ENCODE data around the gene SPCS1.
A peak's percentile ranks its signal among the peaks of the same experiment; 100 is the strongest.

Gene SPCS1

GRCh38 chr3:52694528-52695189 is 11.2 kb upstream of the SPCS1 start:
- no peak for DNase-seq (ENCODE audit: low spot score)
- FAIRE-seq = no peak

- no peak for FAIRE-seq
- DNase-seq (ENCODE audit: low spot score) = no peak
Measured at GRCh38 chr3:52695798-52696671, 9.9 kb upstream of the SPCS1 start.

DNA sequence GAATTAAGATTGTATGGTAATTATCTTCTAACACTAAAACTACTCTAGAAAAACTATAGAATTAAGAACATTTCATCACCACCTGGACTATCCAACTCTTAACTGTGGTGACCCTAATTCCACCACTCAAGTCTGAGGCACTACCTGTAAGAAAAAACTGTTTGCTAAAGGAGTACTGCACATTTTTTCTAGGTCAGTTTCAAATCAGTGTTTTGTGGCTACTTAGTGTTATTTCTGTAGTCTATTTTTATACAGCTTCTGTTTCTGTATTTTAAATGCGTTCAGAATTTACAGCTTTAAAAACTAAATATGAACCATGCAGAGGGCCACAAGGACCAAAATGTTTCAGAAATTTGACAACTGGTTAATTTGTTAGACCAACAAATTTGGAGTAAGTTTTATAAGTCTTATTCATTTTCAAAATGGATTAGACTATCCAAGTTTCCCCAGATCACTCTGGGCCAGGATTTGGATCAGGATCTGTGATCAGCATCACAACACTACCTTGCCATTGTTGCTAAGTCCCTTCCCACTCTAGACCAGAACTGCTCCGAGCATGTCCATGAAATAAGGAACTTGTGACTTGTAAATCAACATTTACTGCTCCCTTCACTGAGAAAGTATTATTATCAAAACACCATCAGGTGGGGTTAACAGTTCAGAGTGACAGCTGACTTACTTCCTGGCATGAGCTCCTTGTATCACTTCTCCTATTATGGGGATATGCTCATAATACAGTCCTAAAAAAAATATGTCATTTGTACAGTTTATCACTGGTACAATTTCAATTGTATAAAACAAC is 8.9 kb upstream of the SPCS1 start:
- DNase-seq (ENCODE audit: low spot score) (no peak), FAIRE-seq (no peak)

GRCh38 chr3:52697632-52697965 is 8.3 kb upstream of the SPCS1 start:
- DNase-seq (ENCODE audit: low spot score) (no peak), FAIRE-seq (no peak)

DNA sequence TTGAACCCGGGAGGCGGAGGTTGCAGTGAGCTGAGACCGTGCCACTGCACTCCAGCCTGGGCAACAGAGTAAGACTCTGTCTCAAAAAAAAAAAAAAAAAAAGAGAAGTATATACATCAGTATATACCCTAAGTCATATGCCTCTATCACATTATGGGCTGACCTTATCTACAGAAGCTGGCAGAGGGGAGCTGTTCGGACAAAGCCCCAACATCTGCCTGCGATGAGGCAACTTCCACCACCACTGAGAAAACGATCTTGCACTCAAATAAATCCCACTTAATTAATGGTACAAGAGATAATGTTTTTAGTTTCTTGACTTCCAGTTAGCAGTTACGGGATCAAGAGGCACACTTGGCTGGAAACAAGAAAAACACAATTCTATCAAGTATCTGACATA is 2.6 kb upstream of the SPCS1 start:
- FAIRE-seq = no peak
- DNase-seq (ENCODE audit: low spot score) = no peak

- FAIRE-seq (no peak), DNase-seq (ENCODE audit: low spot score) (peak; percentile 23)
Measured at GRCh38 chr3:52704611-52705437, 1.1 kb upstream of the SPCS1 start.

GRCh38 chr3:52705438-52705687 is 543 bp upstream of the SPCS1 start:
- no peak for FAIRE-seq
- no peak for DNase-seq (ENCODE audit: low spot score)

GRCh38 chr3:52707585-52707984 is 1.7 kb downstream of the SPCS1 start:
- DNase-seq (ENCODE audit: low spot score) = no peak
- FAIRE-seq = no peak

GRCh38 chr3:52710512-52710911 is 4.6 kb downstream of the SPCS1 start:
- FAIRE-seq (no peak), DNase-seq (ENCODE audit: low spot score) (no peak)

GRCh38 chr3:52712291-52713212 is 6.6 kb downstream of the SPCS1 start:
- DNase-seq (ENCODE audit: low spot score) (no peak), FAIRE-seq (no peak)

- no peak for FAIRE-seq
- DNase-seq (ENCODE audit: low spot score) = no peak
Measured at GRCh38 chr3:52714335-52715302, 8.7 kb downstream of the SPCS1 start.

GRCh38 chr3:52715714-52716305 is 9.9 kb downstream of the SPCS1 start:
- FAIRE-seq = no peak
- DNase-seq (ENCODE audit: low spot score) = no peak

GRCh38 chr3:52719618-52720017 is 13.7 kb downstream of the SPCS1 start:
- no peak for FAIRE-seq

DNA sequence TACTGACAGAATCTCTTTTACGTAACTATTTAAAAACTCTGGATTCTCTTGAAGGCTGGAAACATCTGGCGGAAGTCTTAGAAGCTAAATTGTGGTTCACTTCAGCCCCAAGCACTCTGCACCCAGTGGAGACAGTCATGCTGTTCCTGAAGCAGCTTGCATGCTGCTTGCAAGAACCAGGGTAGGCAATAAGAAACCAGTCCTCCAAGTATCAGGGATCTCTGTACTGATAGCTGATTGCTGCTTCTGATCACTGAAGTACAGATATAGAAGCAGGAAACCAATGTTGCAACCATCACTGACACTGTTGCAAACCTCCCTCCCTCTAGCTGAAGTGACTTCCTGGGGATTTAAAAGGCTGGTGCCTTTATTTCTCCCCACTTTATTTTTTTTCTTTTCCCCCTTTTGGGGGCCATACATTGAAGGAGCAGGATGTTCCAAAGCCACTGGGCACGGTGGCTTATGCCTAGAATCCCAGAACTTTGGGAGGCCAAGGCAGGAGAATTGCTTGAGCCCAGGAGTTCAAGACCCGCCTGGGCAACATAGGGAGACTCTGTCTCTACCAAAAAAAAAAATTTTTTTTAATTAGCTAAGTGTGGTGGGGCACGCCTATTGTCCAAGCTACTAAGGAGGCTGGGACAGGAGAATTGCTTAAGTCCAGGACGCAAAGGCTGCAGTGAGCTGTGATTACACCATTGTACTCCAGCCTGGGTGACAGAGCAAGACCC is 15.3 kb downstream of the SPCS1 start:
- no peak for FAIRE-seq

More at GRCh38 chr3:52719618-52720017, 13.7 kb downstream of the SPCS1 start:
- DNase-seq (ENCODE audit: low spot score) = no peak

GRCh38 chr3:52721730-52722008 is 15.8 kb downstream of the SPCS1 start:
- DNase-seq (ENCODE audit: low spot score) (no peak), FAIRE-seq (no peak)

More for the DNA sequence above, 15.3 kb downstream of the SPCS1 start:
- no peak for DNase-seq (ENCODE audit: low spot score)

- FAIRE-seq (no peak), DNase-seq (ENCODE audit: low spot score) (no peak)
Measured at GRCh38 chr3:52722491-52722890, 16.6 kb downstream of the SPCS1 start.

DNA sequence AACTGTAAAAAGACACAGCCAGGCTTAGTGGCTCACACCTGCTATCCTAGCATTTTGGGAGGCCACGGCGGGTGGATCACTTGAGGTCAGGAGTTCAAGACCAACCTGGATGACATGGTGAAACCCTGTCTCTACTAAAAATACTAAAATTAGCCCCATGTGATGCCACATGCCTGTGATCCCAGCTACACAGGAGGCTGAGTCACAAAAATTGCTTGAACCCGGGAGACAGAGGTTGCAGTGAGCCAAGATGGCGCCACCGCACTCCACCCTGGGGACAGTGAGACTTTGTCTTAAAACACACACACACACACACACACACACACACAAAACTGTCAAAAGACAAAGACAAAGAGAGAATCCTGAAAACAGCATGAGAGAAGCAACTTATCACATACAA is 18.0 kb downstream of the SPCS1 start:
- DNase-seq (ENCODE audit: low spot score) = no peak
- no peak for FAIRE-seq

DNA sequence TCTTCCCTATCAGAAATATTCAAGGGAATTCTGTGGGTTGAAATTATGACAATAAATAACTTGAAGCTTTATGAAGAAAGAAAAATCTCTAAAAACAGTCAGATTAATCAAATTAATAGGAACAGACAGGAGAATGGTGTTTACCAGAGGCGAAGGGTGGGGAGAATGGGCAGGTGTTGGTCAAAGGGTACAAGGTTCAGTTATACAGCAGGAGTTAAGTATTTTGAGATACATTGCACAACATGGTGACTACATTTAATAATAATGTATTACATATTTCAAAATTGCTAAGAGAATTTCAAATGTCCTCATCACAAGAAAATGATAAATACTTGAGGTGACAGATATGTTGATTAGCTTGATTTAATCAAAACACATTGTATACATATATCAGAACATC is 18.6 kb downstream of the SPCS1 start:
- DNase-seq (ENCODE audit: low spot score) = no peak
- FAIRE-seq = no peak
